ENCODE data around the gene ARID5B. TPM values are rescaled to one million over a fixed set of nuclear protein-coding genes. Genes with fewer than 3 reads are reported as not detected.

The ARID5B gene
- total RNA-seq, 2 experiments from 2014 or later = 73.8 to 106 TPM

GRCh38 chr10:62016623-62017490 is 115.4 kb downstream of the ARID5B start:
- no peak overlapping the region for H3K4me3 Mint-ChIP-seq
- intact Hi-C loops (cut with DNase I, micrococcal nuclease) = no loop called here
- no peaks in the 10 kb centered on the region for H3K27me3 Mint-ChIP-seq
- CTCF ChIA-PET = interaction anchor here (1.0 kb wide), 2 partner anchors 13 to 22 kb away, joined by 3 read pairs; no protein-coding TSS in a partner anchor
- H3K27ac Mint-ChIP-seq = peak overlapping the region; percentile 75
- POLR2A ChIA-PET = interaction anchor here (0.7 kb wide), 1 partner anchor 100 kb away, joined by 3 read pairs; no protein-coding TSS in a partner anchor
- no peaks in the 10 kb centered on the region for H3K9me3 Mint-ChIP-seq (ENCODE audit: low read depth)
- peaks cover 65% of the 10 kb centered on the region for H3K36me3 Mint-ChIP-seq (ENCODE audit: low read depth)
- ATAC-seq = no peak
- peaks cover 69% of the 10 kb centered on the region for H3K4me1 Mint-ChIP-seq
- DNase-seq = no peak

- Mint-ChIP-seq H3K4me1 (peaks cover 76% of the 10 kb centered on the region), H3K9me3 (ENCODE audit: low read depth) (peaks cover 1% of the 10 kb centered on the region), H3K27ac (peak overlapping the region; percentile 77), H3K36me3 (ENCODE audit: low read depth) (peaks cover 64% of the 10 kb centered on the region), H3K27me3 (no peaks in the 10 kb centered on the region), H3K4me3 (no peak overlapping the region)
- DNase-seq = no peak
- intact Hi-C loops (cut with DNase I, micrococcal nuclease) = no loop called here
- CTCF ChIA-PET = interaction anchor here (0.8 to 1.0 kb wide), 3 partner anchors 14 to 288 kb away, joined by 3 read pairs; no protein-coding TSS in a partner anchor
- no peak for ATAC-seq
- POLR2A ChIA-PET = interaction anchor here (0.7 kb wide), 1 partner anchor 100 kb away, joined by 3 read pairs; no protein-coding TSS in a partner anchor
These were observed 116.0 kb downstream of the ARID5B start for GRCh38 chr10:62017491-62017870.

GRCh38 chr10:62018131-62018911 is 116.8 kb downstream of the ARID5B start:
- intact Hi-C loops (cut with DNase I, micrococcal nuclease) = no loop called here
- Mint-ChIP-seq H3K27me3 (no peaks in the 10 kb centered on the region), H3K9me3 (ENCODE audit: low read depth) (peaks cover 7% of the 10 kb centered on the region), H3K36me3 (ENCODE audit: low read depth) (peaks cover 70% of the 10 kb centered on the region), H3K4me3 (peak overlapping the region; percentile 4), H3K27ac (peak overlapping the region; percentile 100), H3K4me1 (peaks cover 84% of the 10 kb centered on the region)
- DNase-seq = no peak
- ChIA-PET CTCF (interaction anchor here (0.8 to 12.2 kb wide), 4 partner anchors 10 to 289 kb away, joined by 3 to 113 read pairs (median 3); no protein-coding TSS in a partner anchor), POLR2A (interaction anchor here (0.6 to 5.7 kb wide), 3 partner anchors 25 to 117 kb away, joined by 3 to 45 read pairs (median 3); no protein-coding TSS in a partner anchor)
- ATAC-seq = no peak

GRCh38 chr10:62019013-62019684 is 117.7 kb downstream of the ARID5B start:
- Mint-ChIP-seq H3K4me1 (peaks cover 88% of the 10 kb centered on the region), H3K27ac (peak overlapping the region; percentile 100), H3K36me3 (ENCODE audit: low read depth) (peaks cover 73% of the 10 kb centered on the region), H3K9me3 (ENCODE audit: low read depth) (peaks cover 10% of the 10 kb centered on the region), H3K27me3 (no peaks in the 10 kb centered on the region), H3K4me3 (peak overlapping the region; percentile 11)
- ChIA-PET POLR2A (interaction anchor here (0.6 to 5.7 kb wide), 6 partner anchors 26 to 118 kb away, joined by 3 to 45 read pairs (median 5); no protein-coding TSS in a partner anchor), CTCF (interaction anchor here (1.4 to 12.2 kb wide), 7 partner anchors 11 to 120 kb away, joined by 3 to 113 read pairs (median 10); no protein-coding TSS in a partner anchor)
- DNase-seq = no peak
- no peak for ATAC-seq
- intact Hi-C loops (cut with DNase I, micrococcal nuclease) = loop anchor here in 1 of 2 experiments (1.0 kb wide), 1 partner anchor 76 kb away; no protein-coding TSS in a partner anchor

- ChIA-PET POLR2A (interaction anchor here (0.6 to 5.7 kb wide), 10 partner anchors 7 to 135 kb away, joined by 3 to 45 read pairs (median 6); no protein-coding TSS in a partner anchor), CTCF (interaction anchor here (0.5 to 12.2 kb wide), 12 partner anchors 10 to 1494 kb away, joined by 3 to 113 read pairs (median 6); no protein-coding TSS in a partner anchor)
- intact Hi-C loops (cut with DNase I, micrococcal nuclease) = loop anchor here (1.0 to 10.0 kb wide), 6 partner anchors 27 to 265 kb away; no protein-coding TSS in a partner anchor
- H3K9me3 Mint-ChIP-seq (ENCODE audit: low read depth) = peaks cover 10% of the 10 kb centered on the region
- H3K27me3 Mint-ChIP-seq = no peaks in the 10 kb centered on the region
- ATAC-seq (peak; percentile 37), DNase-seq (no peak)
- H3K27ac Mint-ChIP-seq = peak overlapping the region; percentile 100
- H3K36me3 Mint-ChIP-seq (ENCODE audit: low read depth) = peaks cover 75% of the 10 kb centered on the region
- H3K4me3 Mint-ChIP-seq = peak overlapping the region; percentile 45
- peaks cover 92% of the 10 kb centered on the region for H3K4me1 Mint-ChIP-seq
These were observed 118.3 kb downstream of the ARID5B start for GRCh38 chr10:62019685-62020359.

- Mint-ChIP-seq H3K27me3 (no peaks in the 10 kb centered on the region), H3K27ac (peak overlapping the region; percentile 91), H3K4me1 (peaks cover 95% of the 10 kb centered on the region), H3K9me3 (ENCODE audit: low read depth) (peaks cover 10% of the 10 kb centered on the region), H3K4me3 (no peak overlapping the region), H3K36me3 (ENCODE audit: low read depth) (peaks cover 79% of the 10 kb centered on the region)
- CTCF ChIA-PET = interaction anchor here (0.8 to 12.2 kb wide), 12 partner anchors 12 to 124 kb away, joined by 3 to 113 read pairs (median 6); no protein-coding TSS in a partner anchor
- DNase-seq (no peak), ATAC-seq (no peak)
- intact Hi-C loops (cut with DNase I, micrococcal nuclease) = loop anchor here (2.0 to 10.0 kb wide), 3 partner anchors 26 to 266 kb away; no protein-coding TSS in a partner anchor
- POLR2A ChIA-PET = interaction anchor here (0.6 to 5.7 kb wide), 9 partner anchors 19 to 848 kb away, joined by 4 to 45 read pairs (median 6); no protein-coding TSS in a partner anchor
These were observed 119.7 kb downstream of the ARID5B start for GRCh38 chr10:62021128-62021665.

- intact Hi-C loops (cut with DNase I, micrococcal nuclease) = loop anchor here (2.0 to 10.0 kb wide), 3 partner anchors 25 to 267 kb away; no protein-coding TSS in a partner anchor
- CTCF ChIA-PET = interaction anchor here (0.8 to 12.2 kb wide), 5 partner anchors 16 to 119 kb away, joined by 3 to 113 read pairs (median 5); no protein-coding TSS in a partner anchor
- Mint-ChIP-seq H3K27ac (peak overlapping the region; percentile 91), H3K9me3 (ENCODE audit: low read depth) (peaks cover 10% of the 10 kb centered on the region), H3K36me3 (ENCODE audit: low read depth) (peaks cover 76% of the 10 kb centered on the region), H3K4me1 (peaks cover 92% of the 10 kb centered on the region), H3K27me3 (no peaks in the 10 kb centered on the region), H3K4me3 (peak overlapping the region; percentile 13)
- DNase-seq (no peak), ATAC-seq (no peak)
- POLR2A ChIA-PET = interaction anchor here (0.6 to 5.7 kb wide), 9 partner anchors 16 to 1016 kb away, joined by 4 to 45 read pairs (median 6); no protein-coding TSS in a partner anchor
These were observed 120.7 kb downstream of the ARID5B start for GRCh38 chr10:62021978-62022802.

- DNase-seq = no peak
- peak overlapping the region; percentile 91 for H3K27ac Mint-ChIP-seq
- CTCF ChIA-PET = interaction anchor here (1.0 to 12.2 kb wide), 6 partner anchors 15 to 163 kb away, joined by 3 to 113 read pairs (median 4); no protein-coding TSS in a partner anchor
- intact Hi-C loops (cut with DNase I, micrococcal nuclease) = loop anchor here (2.0 to 10.0 kb wide), 2 partner anchors 24 to 268 kb away; no protein-coding TSS in a partner anchor
- H3K4me3 Mint-ChIP-seq = peak overlapping the region; percentile 13
- peak; percentile 55 for ATAC-seq
- peaks cover 75% of the 10 kb centered on the region for H3K36me3 Mint-ChIP-seq (ENCODE audit: low read depth)
- H3K9me3 Mint-ChIP-seq (ENCODE audit: low read depth) = peaks cover 10% of the 10 kb centered on the region
- no peaks in the 10 kb centered on the region for H3K27me3 Mint-ChIP-seq
- peaks cover 91% of the 10 kb centered on the region for H3K4me1 Mint-ChIP-seq
- POLR2A ChIA-PET = interaction anchor here (0.6 to 5.7 kb wide), 11 partner anchors 8 to 1016 kb away, joined by 4 to 45 read pairs (median 5); no protein-coding TSS in a partner anchor
These were observed 121.3 kb downstream of the ARID5B start for GRCh38 chr10:62022830-62023229.

- no peak for DNase-seq
- Mint-ChIP-seq H3K27me3 (no peaks in the 10 kb centered on the region), H3K4me1 (peaks cover 92% of the 10 kb centered on the region), H3K9me3 (ENCODE audit: low read depth) (peaks cover 10% of the 10 kb centered on the region), H3K36me3 (ENCODE audit: low read depth) (peaks cover 76% of the 10 kb centered on the region), H3K4me3 (no peak overlapping the region), H3K27ac (peak overlapping the region; percentile 91)
- peak; percentile 47 for ATAC-seq
- intact Hi-C loops (cut with DNase I, micrococcal nuclease) = loop anchor here (2.0 to 10.0 kb wide), 2 partner anchors 23 to 269 kb away; no protein-coding TSS in a partner anchor
- CTCF ChIA-PET = interaction anchor here (0.8 to 12.2 kb wide), 7 partner anchors 15 to 162 kb away, joined by 3 to 113 read pairs (median 3); no protein-coding TSS in a partner anchor
- POLR2A ChIA-PET = interaction anchor here (0.6 to 5.7 kb wide), 12 partner anchors 8 to 165 kb away, joined by 3 to 45 read pairs (median 4); no protein-coding TSS in a partner anchor
These were observed 121.8 kb downstream of the ARID5B start for GRCh38 chr10:62023329-62023728.

All from activated CD4-positive, alpha-beta T cell treated with anti-CD3 and anti-CD28 coated beads for 36 hours (primary cell).